Measurements from ENCODE around the gene LHFPL2. TPM values are rescaled to one million over a fixed set of nuclear protein-coding genes. Genes with fewer than 3 reads are reported as not detected.
A peak's percentile ranks its signal among the peaks of the same experiment; 100 is the strongest.

Gene LHFPL2
- total and polyA plus RNA-seq, 3 experiments from 2014 or later, result 0.20 to 1.2 (median 0.84) TPM

DNA sequence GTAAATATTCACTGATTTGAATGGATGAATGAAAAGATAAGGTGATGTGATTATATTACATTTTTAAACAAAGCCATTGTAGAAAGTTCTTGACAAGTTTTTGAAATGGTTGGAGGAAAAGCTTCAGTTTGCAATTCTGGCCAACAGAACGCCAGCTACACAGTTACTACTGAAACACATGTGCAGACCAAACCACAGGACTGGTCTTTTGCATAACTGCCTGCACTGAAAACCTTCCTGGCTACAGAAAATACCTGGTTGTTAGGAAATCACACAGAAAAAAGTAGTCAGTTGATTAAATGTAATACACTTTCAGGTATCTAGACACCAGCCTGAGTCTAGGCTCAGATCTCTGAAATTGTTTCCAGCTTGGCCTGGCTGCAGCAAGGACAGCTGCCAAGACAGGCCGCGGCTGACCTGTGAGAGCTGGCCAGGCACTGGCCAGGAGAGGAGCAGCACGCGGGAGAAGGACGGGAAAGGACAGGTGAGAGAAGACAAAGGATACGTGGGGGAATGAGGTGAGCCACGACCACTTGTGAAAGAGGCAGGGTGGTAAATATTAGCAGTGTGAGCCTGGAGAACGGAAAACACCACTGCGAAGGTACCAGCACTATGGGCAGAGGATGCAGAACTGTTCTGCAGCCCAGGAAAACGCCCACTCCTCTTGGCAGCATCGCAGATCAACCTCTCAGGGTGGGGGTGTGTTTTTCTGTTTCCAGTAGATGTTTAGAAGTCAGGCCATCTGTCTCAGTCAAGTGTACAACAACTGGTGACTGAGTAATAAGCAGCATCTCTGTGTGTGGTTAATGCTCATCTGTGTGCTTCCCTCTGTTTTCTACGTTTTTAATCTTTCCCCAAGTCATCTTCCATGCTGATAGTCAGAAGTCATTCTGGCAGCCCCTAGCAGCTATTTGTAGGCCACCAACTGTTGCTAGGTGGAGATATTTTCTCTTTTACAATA is 150.7 kb downstream of the LHFPL2 start:
- ChIA-PET POLR2A (no interaction called here), CTCF (no interaction called here)
- H3K4me3 Mint-ChIP-seq, result peak overlapping the region in 1 of 7 donors; percentile 30
- H3K4me3 ChIP-seq (ENCODE audit: low read length), result no peak overlapping the region
- H3K27ac ChIP-seq (ENCODE audit: low read depth, low read length), result no peak overlapping the region
- H3K9me3 ChIP-seq (ENCODE audit: low read length), result no peaks in the 10 kb centered on the region
- DNase-seq, result no peak
- H3K36me3 Mint-ChIP-seq, result no peaks in the 10 kb centered on the region
- H3K27me3 Mint-ChIP-seq, result peaks cover 34 to 63% of the 10 kb centered on the region in 2 donors
- peaks cover 5% of the 10 kb centered on the region for H3K27me3 ChIP-seq (ENCODE audit: insufficient read depth, low read length, poor library complexity, severe bottlenecking)
- no peaks in the 10 kb centered on the region for H3K36me3 ChIP-seq (ENCODE audit: insufficient read depth, low read length)
- peaks cover 0 to 1% (median 0%) of the 10 kb centered on the region in 5 donors for H3K9me3 Mint-ChIP-seq
- no peaks in the 10 kb centered on the region for H3K4me1 ChIP-seq (ENCODE audit: insufficient read depth, low read length)
- H3K4me1 Mint-ChIP-seq, result no peaks in the 10 kb centered on the region
- H3K27ac Mint-ChIP-seq, result no peak overlapping the region

DNA sequence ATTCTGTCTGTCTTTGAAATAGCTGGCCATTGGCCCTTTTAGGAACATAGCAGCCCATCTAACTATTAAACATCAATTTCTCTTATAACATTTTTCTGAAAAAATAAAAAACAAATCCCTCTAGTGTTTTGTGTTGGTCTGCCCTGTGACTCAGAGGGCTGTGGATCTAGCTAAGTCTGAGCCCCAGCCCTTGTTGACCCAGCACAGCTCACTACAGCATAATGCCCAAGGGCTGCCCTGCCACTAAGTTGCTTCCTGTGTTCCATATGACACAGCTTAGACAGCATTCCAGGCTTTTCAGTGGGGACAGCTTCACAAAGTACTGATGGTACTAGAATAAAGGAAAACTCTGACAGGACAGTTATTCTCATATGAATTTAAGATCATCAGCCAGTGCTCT is 152.2 kb downstream of the LHFPL2 start:
- H3K27me3 ChIP-seq (ENCODE audit: insufficient read depth, low read length, poor library complexity, severe bottlenecking), result peaks cover 5% of the 10 kb centered on the region
- CTCF ChIA-PET, result no interaction called here
- Mint-ChIP-seq H3K4me3 (no peak overlapping the region), H3K9me3 (peaks cover 0 to 1% (median 0%) of the 10 kb centered on the region in 5 donors), H3K4me1 (no peaks in the 10 kb centered on the region), H3K27me3 (peaks cover 34 to 48% of the 10 kb centered on the region in 2 donors), H3K27ac (no peak overlapping the region), H3K36me3 (no peaks in the 10 kb centered on the region)
- POLR2A ChIA-PET, result no interaction called here
- no peaks in the 10 kb centered on the region for H3K9me3 ChIP-seq (ENCODE audit: low read length)
- H3K36me3 ChIP-seq (ENCODE audit: insufficient read depth, low read length), result no peaks in the 10 kb centered on the region
- H3K27ac ChIP-seq (ENCODE audit: low read depth, low read length), result no peak overlapping the region
- no peak for DNase-seq
- H3K4me1 ChIP-seq (ENCODE audit: insufficient read depth, low read length), result no peaks in the 10 kb centered on the region
- no peak overlapping the region for H3K4me3 ChIP-seq (ENCODE audit: low read length)

DNA sequence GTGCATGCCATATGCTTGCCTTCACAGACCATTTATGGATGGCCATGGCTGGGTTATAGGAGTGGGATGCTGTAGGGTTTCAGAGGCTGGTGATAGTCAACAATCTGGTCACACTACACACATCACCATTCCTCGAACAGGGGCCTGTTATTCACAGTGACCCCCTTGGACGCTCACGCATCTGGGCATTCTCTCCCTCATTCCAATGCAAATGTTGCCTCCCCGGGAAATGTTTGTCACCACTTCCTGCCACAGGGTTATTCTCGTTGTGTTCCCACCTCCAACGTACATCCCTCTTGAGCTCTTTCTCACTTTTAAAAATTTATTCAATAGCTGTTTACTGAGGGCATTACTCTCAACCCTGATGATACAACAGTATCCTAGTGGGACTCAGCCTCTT is 152.8 kb downstream of the LHFPL2 start:
- Histone ChIP-seq H3K36me3 (ENCODE audit: insufficient read depth, low read length) (no peaks in the 10 kb centered on the region), H3K27ac (ENCODE audit: low read depth, low read length) (no peak overlapping the region), H3K4me3 (ENCODE audit: low read length) (no peak overlapping the region), H3K27me3 (ENCODE audit: insufficient read depth, low read length, poor library complexity, severe bottlenecking) (peaks cover 5% of the 10 kb centered on the region), H3K4me1 (ENCODE audit: insufficient read depth, low read length) (no peaks in the 10 kb centered on the region), H3K9me3 (ENCODE audit: low read length) (no peaks in the 10 kb centered on the region)
- DNase-seq, result no peak
- H3K27me3 Mint-ChIP-seq, result peaks cover 29 to 42% of the 10 kb centered on the region in 2 donors
- H3K4me1 Mint-ChIP-seq, result no peaks in the 10 kb centered on the region
- POLR2A ChIA-PET, result no interaction called here
- no peak overlapping the region for H3K27ac Mint-ChIP-seq
- CTCF ChIA-PET, result no interaction called here
- no peaks in the 10 kb centered on the region for H3K36me3 Mint-ChIP-seq
- H3K4me3 Mint-ChIP-seq, result no peak overlapping the region
- peaks cover 0 to 1% (median 0%) of the 10 kb centered on the region in 5 donors for H3K9me3 Mint-ChIP-seq

DNA sequence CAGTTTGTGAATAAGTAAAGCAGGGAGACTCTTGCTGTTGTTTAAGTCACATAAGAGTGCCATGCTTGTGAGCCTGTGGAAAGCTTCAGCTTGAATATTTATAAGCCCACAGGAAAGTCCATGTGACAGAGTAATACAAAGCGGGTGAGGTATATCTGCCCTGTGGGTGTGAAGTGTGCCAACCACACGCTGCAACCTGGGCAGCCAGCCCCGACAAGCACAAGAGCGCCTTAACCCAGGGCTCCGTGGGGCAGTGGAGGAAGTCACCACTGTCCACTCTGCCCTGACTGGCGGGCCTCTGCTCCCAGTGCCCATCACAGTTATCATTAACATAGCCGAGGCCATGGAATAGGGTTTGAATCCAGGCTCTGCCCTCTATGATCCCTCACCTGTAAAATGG is 155.9 kb downstream of the LHFPL2 start:
- ChIA-PET CTCF (no interaction called here), POLR2A (no interaction called here)
- Histone ChIP-seq H3K4me3 (ENCODE audit: low read length) (no peak overlapping the region), H3K27ac (ENCODE audit: low read depth, low read length) (no peak overlapping the region), H3K9me3 (ENCODE audit: low read length) (no peaks in the 10 kb centered on the region), H3K27me3 (ENCODE audit: insufficient read depth, low read length, poor library complexity, severe bottlenecking) (no peaks in the 10 kb centered on the region), H3K36me3 (ENCODE audit: insufficient read depth, low read length) (no peaks in the 10 kb centered on the region), H3K4me1 (ENCODE audit: insufficient read depth, low read length) (no peaks in the 10 kb centered on the region)
- Mint-ChIP-seq H3K9me3 (peaks cover 0 to 1% (median 0%) of the 10 kb centered on the region in 5 donors), H3K4me1 (no peaks in the 10 kb centered on the region), H3K36me3 (peaks cover 0 to 20% (median 4%) of the 10 kb centered on the region in 3 donors), H3K4me3 (no peak overlapping the region), H3K27ac (no peak overlapping the region), H3K27me3 (peaks cover 9 to 11% of the 10 kb centered on the region in 2 donors)
- no peak for DNase-seq

DNA sequence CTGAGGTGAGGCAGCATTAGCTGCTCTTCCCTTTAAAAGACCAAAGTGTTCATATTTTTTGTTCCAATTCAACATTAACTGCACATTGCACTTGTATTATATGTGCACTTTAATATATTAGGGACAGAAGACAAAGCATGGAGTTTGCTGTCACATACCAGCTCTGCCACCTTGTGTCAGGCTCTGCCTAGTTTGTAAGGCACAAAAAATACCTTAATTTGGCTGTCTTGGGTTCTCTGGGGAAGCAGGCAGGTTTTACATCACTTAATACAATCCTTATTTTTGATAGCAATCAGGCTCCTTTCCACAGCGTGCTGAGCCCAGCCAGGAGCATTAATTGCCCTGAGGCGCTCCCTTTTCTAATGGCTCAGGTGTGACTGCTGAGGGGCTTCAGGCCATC is 156.3 kb downstream of the LHFPL2 start:
- Mint-ChIP-seq H3K36me3 (peaks cover 0 to 24% (median 7%) of the 10 kb centered on the region in 3 donors), H3K27me3 (peaks cover 7 to 9% of the 10 kb centered on the region in 2 donors), H3K4me1 (no peaks in the 10 kb centered on the region), H3K4me3 (no peak overlapping the region), H3K9me3 (peaks cover 0 to 1% (median 0%) of the 10 kb centered on the region in 5 donors), H3K27ac (no peak overlapping the region)
- CTCF ChIA-PET, result no interaction called here
- POLR2A ChIA-PET, result no interaction called here
- Histone ChIP-seq H3K27ac (ENCODE audit: low read depth, low read length) (no peak overlapping the region), H3K27me3 (ENCODE audit: insufficient read depth, low read length, poor library complexity, severe bottlenecking) (no peaks in the 10 kb centered on the region), H3K9me3 (ENCODE audit: low read length) (no peaks in the 10 kb centered on the region), H3K4me1 (ENCODE audit: insufficient read depth, low read length) (no peaks in the 10 kb centered on the region), H3K4me3 (ENCODE audit: low read length) (no peak overlapping the region), H3K36me3 (ENCODE audit: insufficient read depth, low read length) (no peaks in the 10 kb centered on the region)
- DNase-seq, result no peak

DNA sequence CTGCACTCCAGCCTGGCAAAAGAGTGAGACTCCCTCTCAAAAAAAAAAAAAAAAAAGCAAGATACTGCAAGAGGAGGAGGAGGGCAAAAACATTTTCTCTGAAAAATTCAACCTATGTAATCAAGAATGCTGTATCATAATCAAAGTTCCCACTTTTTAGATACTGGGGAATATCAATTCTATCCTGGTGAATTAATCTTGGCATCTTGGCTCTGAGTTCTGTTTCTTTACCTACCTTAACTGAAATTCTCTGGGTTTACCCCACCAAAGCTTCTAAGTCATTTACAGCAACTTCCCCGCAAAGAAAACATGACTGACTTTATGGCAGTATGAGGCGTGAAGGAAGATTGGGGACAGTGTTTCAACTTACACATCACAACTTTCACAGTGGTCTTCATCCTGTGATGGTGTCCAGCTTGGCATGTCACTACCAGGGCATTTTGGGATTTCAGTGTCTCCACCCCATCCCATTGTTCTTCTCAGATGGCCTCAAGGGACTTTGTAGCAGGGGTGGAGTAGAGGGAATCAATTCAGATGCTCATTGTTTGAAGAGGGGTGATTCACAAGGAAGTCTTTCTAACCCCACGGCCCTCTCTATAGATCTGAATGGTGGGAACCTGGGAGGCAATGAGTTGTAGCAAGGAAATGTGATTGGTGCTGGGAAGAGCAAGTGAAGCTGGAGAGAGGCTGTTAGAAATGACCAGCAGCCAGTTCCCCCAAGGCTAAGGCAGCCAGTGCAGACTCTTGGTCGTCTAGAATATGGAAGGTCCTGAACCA is 157.7 kb downstream of the LHFPL2 start:
- H3K27ac ChIP-seq (ENCODE audit: low read depth, low read length), result no peak overlapping the region
- Mint-ChIP-seq H3K4me1 (no peaks in the 10 kb centered on the region), H3K27me3 (no peaks in the 10 kb centered on the region), H3K36me3 (peaks cover 0 to 29% (median 7%) of the 10 kb centered on the region in 3 donors), H3K27ac (no peak overlapping the region), H3K9me3 (no peaks in the 10 kb centered on the region), H3K4me3 (no peak overlapping the region)
- H3K36me3 ChIP-seq (ENCODE audit: insufficient read depth, low read length), result no peaks in the 10 kb centered on the region
- ChIA-PET CTCF (no interaction called here), POLR2A (no interaction called here)
- no peak for DNase-seq
- H3K4me3 ChIP-seq (ENCODE audit: low read length), result no peak overlapping the region
- no peaks in the 10 kb centered on the region for H3K4me1 ChIP-seq (ENCODE audit: insufficient read depth, low read length)
- no peaks in the 10 kb centered on the region for H3K27me3 ChIP-seq (ENCODE audit: insufficient read depth, low read length, poor library complexity, severe bottlenecking)
- no peaks in the 10 kb centered on the region for H3K9me3 ChIP-seq (ENCODE audit: low read length)

DNA sequence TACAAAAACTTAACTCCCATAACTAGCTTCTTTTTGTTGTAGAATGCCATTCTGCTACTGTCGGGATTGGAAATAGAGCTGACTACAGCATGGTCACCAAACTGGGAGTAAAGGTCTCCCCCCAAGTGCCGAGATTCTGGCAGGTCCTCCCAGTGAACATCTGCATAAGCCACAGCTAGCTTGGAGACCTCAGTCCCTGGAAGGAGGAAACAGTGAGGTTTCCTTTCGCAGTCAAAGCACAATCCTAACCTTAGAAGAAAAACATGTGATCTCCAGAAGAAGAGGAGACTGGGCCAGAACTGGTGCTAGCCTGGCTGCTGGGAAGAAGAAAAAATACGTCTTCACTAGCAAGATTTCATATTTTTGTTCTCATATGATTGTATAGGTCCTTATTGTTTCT is 160.7 kb downstream of the LHFPL2 start:
- Histone ChIP-seq H3K36me3 (ENCODE audit: insufficient read depth, low read length) (no peaks in the 10 kb centered on the region), H3K4me1 (ENCODE audit: insufficient read depth, low read length) (peaks cover 7% of the 10 kb centered on the region), H3K4me3 (ENCODE audit: low read length) (no peak overlapping the region), H3K27ac (ENCODE audit: low read depth, low read length) (no peak overlapping the region), H3K9me3 (ENCODE audit: low read length) (no peaks in the 10 kb centered on the region), H3K27me3 (ENCODE audit: insufficient read depth, low read length, poor library complexity, severe bottlenecking) (no peaks in the 10 kb centered on the region)
- DNase-seq, result no peak
- CTCF ChIA-PET, result no interaction called here
- peak overlapping the region in 1 of 8 donors; percentile 39 for H3K27ac Mint-ChIP-seq
- peaks cover 0 to 37% (median 12%) of the 10 kb centered on the region in 3 donors for H3K36me3 Mint-ChIP-seq
- H3K4me1 Mint-ChIP-seq, result peaks cover 12 to 13% (median 12%) of the 10 kb centered on the region in 3 donors
- POLR2A ChIA-PET, result no interaction called here
- H3K4me3 Mint-ChIP-seq, result no peak overlapping the region
- H3K9me3 Mint-ChIP-seq, result no peaks in the 10 kb centered on the region
- H3K27me3 Mint-ChIP-seq, result no peaks in the 10 kb centered on the region

DNA sequence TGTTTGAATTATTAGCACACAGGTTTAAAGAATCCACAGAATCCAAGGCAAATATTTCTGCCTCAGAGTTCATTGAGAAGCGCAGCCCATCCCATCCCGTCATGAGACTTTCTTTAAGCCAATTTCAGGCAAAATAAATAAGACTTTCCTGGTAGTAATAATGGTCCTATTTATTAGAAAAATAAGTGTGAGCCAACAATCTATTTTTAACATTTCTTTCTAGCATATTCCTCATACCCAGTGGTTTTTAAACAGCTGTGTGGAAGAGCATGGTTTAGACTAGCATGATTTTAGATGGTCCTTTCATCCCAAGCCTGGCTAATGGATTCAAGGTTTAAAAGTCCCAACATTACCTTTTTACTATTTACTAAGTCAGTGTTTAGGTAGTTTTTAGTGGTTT is 162.4 kb downstream of the LHFPL2 start:
- peak overlapping the region in 1 of 8 donors; percentile 47 for H3K27ac Mint-ChIP-seq
- Histone ChIP-seq H3K27me3 (ENCODE audit: insufficient read depth, low read length, poor library complexity, severe bottlenecking) (no peaks in the 10 kb centered on the region), H3K36me3 (ENCODE audit: insufficient read depth, low read length) (no peaks in the 10 kb centered on the region), H3K9me3 (ENCODE audit: low read length) (no peaks in the 10 kb centered on the region), H3K27ac (ENCODE audit: low read depth, low read length) (no peak overlapping the region), H3K4me3 (ENCODE audit: low read length) (no peak overlapping the region), H3K4me1 (ENCODE audit: insufficient read depth, low read length) (peaks cover 7% of the 10 kb centered on the region)
- H3K27me3 Mint-ChIP-seq, result no peaks in the 10 kb centered on the region
- no peaks in the 10 kb centered on the region for H3K9me3 Mint-ChIP-seq
- DNase-seq, result no peak
- H3K4me3 Mint-ChIP-seq, result no peak overlapping the region
- H3K36me3 Mint-ChIP-seq, result peaks cover 0 to 41% (median 17%) of the 10 kb centered on the region in 3 donors
- peaks cover 15 to 20% (median 15%) of the 10 kb centered on the region in 3 donors for H3K4me1 Mint-ChIP-seq
- CTCF ChIA-PET, result no interaction called here
- POLR2A ChIA-PET, result no interaction called here
